GM20431 (cell line): ENCODE data around the gene TRABD.

ENCODE experiments used
- in situ Hi-C: fragments of 300-500 bp; cut with MseI, MboI; formaldehyde crosslinking; loops from one replicate; pipeline ENCODE4 v1.15.0; 2020; ENCODE audit warnings: low sequenced_read_pairs; ENCODE audit not compliant: unreplicated experiment

The TRABD gene

DNA sequence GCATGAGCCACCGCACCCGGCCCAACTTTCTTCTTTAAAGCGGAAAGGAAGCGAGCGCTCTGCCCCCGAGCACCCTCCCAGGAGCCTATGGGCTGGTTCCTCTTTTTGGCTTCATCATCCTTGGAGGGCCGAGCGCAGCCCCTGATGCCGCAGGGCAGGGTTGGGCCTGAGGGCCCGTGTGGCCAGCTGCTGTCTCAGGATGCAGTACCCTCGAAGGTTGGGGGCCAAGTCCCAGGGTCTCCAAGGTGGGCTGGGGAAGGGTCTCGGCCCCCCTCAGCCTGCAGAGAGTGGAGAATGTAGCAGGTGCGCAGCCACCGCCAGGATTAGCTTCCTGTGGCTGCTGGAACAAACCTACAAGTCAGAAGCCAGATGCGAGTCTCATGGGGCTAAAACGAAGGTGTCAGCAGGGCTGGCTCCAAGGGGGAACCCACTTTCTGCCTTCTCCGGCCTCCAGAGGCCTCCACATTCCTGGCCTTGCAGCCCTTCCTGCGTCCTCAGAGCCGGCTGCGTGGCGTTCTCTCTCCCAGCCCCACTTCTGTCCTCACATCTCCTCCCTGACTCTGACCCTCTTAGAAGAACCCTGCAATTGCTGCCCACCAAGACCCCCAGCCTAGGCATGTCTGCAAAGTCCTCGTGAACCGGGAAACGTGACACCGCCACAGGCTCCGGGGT, 12.3 kb upstream of the TRABD start:
- in situ Hi-C loops = no loop called here

DNA sequence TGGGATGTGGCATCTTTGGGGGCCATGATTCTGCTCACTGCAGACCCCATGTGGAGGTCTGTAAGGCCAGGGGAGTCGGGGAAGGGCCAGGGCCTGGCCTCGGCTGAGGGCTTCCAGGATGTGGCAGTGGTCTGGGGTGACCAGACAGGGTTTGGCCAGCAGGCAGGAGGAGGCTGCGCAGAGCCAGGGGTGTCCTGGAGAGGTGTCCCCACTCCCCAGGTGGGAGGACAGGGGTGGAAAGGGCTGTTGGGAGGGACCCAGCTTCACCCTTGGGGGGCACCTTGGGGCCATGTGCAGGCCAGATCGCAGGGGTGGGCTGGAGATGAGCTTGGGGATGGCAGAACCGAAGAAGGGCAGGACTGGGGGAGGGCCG, 11.7 kb upstream of the TRABD start:
- in situ Hi-C loops = no loop called here

- in situ Hi-C loops = no loop called here
Observed at GRCh38 chr22:50174382-50175190, 11.1 kb upstream of the TRABD start.

DNA sequence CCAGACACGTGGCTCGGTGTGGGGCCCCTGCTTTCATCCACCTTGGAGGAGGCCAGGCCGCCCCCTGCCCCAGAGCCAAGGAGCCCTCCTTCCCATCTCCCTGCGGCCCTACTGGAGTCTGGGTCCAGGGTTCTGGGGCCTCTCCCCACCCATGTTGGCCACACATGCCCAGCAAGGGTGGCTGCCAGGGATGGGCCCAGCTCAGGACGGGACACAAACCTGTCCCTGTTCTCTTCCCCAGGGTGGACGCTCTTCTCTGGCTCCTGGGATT, 10.6 kb upstream of the TRABD start:
- in situ Hi-C loops = no loop called here

DNA sequence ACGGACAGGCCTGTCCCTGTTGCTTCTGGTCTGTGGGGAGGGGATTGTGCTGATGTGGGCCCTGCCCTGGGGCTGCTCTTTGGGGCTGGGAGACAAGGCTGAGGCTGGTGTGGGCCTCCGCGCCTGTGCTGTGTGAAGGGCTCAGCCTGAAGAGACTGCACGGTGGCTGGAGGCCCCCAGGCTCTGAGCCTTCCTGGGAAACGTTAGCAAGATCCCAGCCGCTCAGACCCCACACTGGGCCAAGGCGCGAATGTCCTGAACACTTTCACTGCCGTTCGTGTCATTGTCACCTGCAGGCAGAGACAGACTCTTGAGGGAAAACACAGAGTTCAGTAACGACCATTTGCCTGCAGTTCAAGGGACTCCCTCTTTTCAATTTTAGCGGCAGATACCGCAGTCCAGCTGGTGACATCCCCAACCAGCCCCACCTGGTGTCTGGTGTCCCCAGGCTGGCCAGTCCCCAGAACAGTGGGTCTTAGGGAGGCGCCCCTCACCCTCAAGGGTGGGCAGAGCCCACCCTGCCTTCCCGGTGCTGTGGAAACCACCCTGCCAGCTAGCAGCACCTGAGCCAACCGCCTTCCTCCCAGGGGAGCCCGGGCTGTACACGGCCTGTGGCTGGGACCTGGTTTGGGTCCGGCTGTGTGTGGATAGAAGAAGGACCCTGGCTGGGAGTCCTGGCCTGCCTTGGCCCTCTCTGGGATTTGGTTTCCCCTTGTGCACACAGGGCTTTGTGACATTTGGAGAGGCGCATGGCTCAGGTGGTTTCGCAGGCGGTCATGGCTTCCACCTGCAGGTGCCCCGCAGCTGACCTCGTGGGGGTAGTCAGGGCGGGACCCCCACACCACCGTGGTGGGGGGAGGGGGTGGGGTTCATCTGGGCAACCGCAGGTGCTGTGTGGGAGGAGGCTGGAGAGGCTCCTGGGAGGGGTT, 9.5 kb upstream of the TRABD start:
- in situ Hi-C loops = no loop called here

DNA sequence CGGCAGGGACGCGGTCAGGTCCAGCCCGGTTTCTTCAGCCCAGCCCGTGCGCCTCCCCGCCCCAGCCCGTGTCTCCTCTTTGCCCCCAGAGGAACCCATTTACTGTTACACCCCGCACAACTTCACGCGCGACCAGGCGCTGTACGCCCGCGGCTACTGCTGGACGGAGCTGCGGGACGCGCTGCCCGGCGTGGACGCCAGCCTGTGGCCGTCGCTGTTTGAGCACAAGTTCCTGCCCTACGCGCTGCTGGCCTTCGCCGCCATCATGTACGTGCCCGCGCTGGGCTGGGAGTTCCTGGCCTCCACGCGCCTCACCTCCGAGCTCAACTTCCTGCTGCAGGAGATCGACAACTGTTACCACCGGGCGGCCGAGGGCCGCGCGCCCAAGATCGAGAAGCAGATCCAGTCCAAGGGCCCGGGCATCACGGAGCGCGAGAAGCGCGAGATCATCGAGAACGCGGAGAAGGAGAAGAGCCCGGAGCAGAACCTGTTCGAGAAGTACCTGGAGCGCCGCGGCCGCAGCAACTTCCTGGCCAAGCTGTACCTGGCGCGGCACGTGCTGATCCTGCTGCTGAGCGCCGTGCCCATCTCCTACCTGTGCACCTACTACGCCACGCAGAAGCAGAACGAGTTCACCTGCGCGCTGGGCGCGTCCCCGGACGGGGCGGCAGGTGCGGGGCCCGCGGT, 8.7 kb upstream of the TRABD start:
- in situ Hi-C loops = no loop called here

DNA sequence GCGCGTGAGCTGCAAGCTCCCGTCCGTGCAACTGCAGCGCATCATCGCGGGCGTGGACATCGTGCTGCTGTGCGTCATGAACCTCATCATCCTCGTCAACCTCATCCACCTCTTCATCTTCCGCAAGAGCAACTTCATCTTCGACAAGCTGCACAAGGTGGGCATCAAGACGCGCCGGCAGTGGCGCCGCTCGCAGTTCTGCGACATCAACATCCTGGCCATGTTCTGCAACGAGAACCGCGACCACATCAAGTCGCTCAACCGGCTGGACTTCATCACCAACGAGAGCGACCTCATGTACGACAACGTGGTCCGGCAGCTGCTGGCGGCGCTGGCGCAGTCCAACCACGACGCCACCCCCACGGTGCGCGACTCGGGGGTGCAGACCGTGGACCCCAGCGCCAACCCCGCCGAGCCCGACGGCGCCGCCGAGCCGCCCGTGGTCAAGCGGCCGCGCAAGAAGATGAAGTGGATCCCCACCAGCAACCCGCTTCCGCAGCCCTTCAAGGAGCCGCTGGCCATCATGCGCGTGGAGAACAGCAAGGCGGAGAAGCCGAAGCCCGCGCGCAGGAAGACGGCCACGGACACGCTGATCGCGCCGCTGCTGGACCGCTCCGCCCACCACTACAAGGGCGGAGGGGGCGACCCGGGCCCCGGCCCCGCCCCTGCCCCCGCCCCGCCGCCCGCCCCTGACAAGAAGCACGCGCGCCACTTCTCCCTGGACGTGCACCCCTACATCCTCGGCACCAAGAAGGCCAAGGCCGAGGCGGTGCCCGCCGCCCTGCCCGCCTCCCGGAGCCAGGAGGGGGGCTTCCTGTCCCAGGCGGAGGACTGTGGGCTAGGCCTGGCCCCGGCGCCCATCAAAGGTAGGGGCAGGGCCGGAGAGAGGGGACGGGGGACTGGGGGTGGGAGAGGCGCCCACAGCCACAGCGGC, 7.9 kb upstream of the TRABD start:
- in situ Hi-C loops = no loop called here

DNA sequence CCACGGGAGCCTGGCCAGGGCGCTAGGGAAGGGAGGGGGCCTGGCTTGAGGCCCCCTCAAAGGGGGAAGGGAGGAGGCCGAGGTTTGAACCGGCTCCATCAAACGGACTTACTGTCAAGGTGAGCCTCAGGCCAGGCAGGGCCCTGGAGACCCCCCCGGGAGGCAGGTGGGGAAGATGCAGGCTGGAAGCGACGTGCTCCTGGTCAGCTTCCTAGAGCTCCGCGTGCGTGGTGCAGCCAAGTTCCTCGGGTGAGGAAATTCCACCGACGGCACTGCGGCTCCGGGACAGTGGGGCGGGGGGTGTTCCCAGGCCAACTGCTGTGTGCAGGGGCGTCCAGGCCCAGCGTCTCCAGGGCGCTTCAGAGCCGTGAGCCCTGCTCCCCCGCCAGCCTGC, 7.2 kb upstream of the TRABD start:
- in situ Hi-C loops = no loop called here

- in situ Hi-C loops = no loop called here
Observed at GRCh38 chr22:50178871-50179869, 6.5 kb upstream of the TRABD start.

DNA sequence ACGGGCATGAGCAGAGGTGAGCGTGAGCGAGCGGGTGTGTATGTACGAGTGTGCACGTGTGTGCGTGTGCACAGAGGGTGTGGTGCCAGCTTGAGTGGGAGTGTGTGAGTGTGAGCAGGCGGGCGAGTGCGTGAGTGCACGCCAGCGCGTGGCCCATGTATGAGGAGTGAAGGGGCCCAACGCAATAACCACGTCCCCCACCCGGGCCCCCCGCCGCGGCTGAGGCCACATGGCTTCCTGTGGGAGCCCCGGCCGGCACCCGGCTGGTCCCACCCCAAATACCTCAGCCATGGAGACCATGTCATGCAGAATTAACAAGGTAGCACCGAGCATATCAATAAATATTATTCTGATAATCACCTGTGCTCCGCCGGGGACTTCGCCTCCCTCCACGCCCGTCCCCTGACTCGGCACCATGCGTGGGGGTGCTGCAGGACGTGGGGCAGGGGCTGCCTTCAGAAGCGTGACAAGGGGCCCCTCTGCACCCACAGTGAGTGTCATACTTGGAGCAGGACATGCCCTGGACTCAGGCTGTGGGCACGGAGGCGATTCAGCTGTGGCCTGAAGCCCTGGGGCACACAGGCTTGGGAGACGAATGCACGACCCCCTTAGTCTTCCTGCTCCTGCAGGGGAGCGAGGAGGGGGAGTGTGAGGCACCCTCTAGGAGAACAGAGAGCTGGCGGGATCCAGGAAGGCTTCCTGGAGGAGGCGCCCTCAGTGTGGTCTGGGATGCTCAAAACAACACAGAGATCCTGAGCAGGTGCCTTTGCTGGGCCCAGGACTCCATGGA, 5.6 kb upstream of the TRABD start:
- in situ Hi-C loops = no loop called here

DNA sequence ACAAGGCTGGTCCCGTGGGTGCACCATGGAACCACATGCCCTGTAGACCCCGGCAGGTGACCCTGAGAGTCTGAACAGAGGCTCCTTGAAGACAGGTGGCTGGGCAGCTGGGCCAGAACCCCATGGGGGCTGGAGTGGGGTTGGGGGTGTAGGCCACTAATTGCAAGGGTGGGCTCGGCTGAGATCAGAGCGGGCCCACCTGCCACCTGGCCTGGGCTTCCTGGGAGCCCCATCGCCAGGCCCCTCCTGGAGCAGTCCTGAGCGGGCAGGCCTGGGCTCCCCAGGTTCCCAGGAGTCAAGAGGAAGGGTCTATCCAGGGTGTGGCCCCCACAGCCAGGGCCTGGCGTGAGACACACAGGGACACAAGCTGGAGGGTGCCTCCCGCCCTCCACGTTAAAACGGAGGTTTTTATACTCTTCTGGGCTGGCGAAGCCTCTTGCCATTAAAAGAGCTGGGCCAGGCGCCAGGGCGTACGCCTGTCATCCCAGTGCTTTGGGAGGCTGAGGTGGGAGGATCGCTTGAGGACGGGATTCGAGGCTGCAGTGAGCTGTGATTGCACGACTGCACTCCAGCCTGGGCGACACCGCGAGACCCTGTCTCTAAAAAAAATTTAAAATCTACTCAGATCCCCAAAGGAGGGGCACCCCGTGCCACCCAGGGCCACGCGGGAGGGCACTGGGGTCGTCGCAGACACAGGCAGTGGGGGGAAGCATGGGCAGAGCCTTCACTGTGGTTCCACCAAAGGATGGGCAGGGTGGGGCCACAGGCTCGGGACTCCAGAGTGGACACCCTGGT, 4.8 kb upstream of the TRABD start:
- in situ Hi-C loops = no loop called here

- in situ Hi-C loops = no loop called here
Observed at GRCh38 chr22:50182176-50183081, 3.3 kb upstream of the TRABD start.

GRCh38 chr22:50183141-50183971, 2.4 kb upstream of the TRABD start:
- in situ Hi-C loops = no loop called here

DNA sequence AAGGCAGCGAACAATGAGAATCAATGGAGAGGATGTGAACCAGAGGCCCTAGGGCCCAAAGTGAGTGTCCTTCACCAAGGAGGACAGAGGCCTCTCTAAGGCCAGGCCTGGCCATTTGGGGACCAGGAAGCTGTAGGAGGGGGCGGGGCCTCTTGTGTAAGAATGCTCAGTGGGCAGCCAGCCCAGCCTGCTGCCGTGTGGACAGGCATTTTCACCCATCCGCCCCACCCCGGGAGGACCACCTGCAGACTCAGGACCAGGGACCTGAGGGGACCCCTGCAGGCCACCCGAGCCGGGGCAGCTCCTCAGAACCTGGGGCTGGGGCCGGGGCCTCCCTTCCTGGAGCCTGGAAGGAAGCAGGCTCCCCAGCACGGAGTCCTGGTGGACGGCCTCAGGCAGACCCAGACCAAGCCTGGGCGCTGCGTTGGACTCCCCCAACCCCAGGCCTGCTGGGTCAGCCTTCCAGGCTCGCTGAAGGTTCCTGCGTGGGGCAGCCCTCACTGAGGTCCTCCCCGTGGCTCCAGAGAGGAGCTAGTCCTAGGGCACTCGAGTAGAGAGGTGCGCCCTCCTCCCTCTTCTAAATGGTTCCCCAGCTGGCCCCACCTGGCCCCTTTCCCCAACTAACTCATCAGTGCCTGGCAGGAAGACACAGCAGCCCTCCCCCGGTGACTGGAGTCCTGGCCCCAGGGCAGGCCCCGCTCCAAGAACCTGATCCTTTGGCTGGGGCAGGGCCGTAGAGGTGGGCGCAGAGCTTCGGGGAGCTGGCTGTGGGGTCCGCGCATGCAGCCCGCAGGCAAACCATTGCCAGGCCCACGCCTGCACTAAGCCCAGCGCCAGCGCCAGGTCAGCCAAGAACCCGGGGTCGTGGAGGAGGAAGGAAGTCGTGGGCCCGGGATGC, 1.5 kb upstream of the TRABD start:
- in situ Hi-C loops = no loop called here
